Measurements from ENCODE around the gene HIF1A.
"Not testable (repeated sequence)": the region's sequence is repeated elsewhere in the genome, so short reads cannot be mapped to it uniquely, and the experiment has no call there.

Gene HIF1A

DNA sequence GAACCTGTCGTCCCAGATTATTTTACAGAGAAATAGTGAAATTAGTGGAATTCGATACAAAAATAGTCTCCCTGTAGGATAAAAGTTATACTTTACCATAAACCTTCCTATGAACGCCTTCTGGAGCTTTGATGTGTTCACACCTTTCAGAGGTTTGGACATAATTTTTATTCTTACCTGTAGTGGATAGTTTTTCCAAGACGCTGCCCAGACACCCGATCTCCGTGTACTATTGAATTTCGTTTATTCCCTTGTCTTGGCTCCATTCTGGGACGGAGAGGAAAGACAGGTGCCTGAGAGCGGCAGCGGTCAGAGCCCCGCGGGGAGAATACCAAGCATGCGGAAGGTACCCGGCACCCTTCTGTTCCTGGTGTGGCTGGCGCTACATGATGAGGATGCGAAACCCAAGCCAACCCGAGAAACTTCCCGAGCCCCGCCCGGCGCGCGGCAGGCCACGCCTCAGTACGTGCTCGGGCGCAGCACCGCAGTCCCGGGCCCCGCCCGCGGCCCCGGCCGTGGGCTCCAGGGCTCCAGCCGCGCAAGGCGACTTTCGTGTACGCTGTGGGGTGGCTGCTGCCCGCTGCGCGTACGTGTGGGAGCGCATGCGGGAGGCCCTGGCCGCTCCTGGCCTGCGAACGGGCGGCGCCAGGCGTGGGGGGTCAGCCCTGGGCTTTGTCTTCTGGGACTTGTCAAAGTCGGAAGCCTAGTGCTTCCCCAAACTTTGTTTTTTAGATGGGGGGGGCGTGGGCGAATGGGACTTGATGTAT lies 55.6 kb downstream of the HIF1A start:
- peak; percentile 68 for DNase-seq (ENCODE audit: low read depth)
- H3K4me3 ChIP-seq (ENCODE audit: low read depth, low read length): peak overlapping the region; percentile 72
- TF ChIP-seq, protein P1, sequence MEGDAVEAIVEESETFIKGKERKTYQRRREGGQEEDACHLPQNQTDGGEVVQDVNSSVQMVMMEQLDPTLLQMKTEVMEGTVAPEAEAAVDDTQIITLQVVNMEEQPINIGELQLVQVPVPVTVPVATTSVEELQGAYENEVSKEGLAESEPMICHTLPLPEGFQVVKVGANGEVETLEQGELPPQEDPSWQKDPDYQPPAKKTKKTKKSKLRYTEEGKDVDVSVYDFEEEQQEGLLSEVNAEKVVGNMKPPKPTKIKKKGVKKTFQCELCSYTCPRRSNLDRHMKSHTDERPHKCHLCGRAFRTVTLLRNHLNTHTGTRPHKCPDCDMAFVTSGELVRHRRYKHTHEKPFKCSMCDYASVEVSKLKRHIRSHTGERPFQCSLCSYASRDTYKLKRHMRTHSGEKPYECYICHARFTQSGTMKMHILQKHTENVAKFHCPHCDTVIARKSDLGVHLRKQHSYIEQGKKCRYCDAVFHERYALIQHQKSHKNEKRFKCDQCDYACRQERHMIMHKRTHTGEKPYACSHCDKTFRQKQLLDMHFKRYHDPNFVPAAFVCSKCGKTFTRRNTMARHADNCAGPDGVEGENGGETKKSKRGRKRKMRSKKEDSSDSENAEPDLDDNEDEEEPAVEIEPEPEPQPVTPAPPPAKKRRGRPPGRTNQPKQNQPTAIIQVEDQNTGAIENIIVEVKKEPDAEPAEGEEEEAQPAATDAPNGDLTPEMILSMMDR (IDR thresholded peaks at IDR 0.05; ENCODE audit: low read depth, low read length, missing control alignments): no peak

DNA sequence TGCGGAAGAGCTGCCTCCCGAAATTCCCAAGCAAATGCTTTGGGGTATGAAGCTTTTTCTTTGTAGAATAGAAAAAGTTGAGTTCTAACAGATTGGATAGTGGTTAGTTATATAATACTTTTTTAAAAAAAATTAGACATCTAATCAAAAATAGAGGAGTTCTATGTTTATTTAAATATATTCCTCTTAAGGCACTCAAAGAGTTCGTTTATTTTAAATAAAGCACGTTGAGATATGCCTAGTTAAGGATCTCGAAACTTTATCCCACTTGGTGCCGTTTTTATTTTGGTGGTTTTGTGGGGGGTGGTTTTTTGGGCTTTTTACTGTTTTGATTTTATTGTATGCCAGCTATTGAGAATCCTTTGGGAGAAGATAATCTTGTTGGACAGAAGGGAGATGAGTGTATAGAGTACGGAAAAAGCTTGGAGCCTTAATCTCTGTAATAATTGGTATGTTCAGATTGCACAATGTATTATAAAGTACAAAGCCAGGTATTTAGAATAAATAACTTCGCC lies 56.2 kb downstream of the HIF1A start:
- H3K4me3 ChIP-seq (ENCODE audit: low read depth, low read length): peak overlapping the region; percentile 72
- TF ChIP-seq, protein P1 (IDR thresholded peaks at IDR 0.05; ENCODE audit: low read depth, low read length, missing control alignments): no peak
- no peak for DNase-seq (ENCODE audit: low read depth)

DNA sequence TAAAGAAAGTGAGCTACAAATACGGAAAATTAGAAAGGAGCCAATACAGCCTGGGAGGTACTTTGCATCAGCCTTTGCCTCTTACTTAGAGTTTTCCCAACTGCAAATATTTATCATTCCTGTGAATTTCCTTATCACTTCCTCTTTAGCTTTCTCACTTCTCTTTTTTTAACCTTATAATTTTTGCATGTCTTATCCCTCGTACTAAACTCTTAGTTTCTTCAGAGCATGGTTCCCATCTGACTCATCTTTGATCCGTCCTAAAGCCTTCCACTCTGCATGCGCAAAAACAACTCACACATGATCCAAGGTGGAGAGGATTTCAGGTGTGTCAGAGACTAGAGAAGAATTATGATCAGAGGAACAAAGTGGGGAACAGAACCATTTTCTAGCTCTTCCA lies 57.3 kb downstream of the HIF1A start:
- H3K4me3 ChIP-seq (ENCODE audit: low read depth, low read length): no peak overlapping the region
- no peak for DNase-seq (ENCODE audit: low read depth)
- TF ChIP-seq, protein P1 (IDR thresholded peaks at IDR 0.05; ENCODE audit: low read depth, low read length, missing control alignments): no peak

DNA sequence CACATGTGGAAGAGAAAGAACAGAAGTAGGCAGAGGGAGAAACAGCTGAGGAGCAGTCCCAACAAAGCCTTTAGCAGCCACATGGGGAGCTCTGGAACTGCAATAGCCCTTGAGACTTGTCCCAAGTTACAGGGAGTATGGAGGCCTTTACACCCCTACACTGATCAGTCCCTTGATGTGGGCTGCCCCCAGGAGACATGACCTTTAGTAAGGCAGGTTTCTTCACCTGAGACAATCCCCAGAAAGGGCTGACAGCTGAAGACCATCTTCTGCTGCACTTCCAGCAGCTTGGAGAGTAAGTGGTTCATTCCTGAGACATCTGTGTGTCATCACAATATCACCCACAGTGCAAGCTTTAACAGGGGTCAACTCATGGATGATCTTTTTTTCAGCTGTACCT lies 58.3 kb downstream of the HIF1A start:
- DNase-seq (ENCODE audit: low read depth): no peak
- TF ChIP-seq, protein P1 (IDR thresholded peaks at IDR 0.05; ENCODE audit: low read depth, low read length, missing control alignments): peak; percentile 44
- H3K4me3 ChIP-seq (ENCODE audit: low read depth, low read length): no peak overlapping the region

DNA sequence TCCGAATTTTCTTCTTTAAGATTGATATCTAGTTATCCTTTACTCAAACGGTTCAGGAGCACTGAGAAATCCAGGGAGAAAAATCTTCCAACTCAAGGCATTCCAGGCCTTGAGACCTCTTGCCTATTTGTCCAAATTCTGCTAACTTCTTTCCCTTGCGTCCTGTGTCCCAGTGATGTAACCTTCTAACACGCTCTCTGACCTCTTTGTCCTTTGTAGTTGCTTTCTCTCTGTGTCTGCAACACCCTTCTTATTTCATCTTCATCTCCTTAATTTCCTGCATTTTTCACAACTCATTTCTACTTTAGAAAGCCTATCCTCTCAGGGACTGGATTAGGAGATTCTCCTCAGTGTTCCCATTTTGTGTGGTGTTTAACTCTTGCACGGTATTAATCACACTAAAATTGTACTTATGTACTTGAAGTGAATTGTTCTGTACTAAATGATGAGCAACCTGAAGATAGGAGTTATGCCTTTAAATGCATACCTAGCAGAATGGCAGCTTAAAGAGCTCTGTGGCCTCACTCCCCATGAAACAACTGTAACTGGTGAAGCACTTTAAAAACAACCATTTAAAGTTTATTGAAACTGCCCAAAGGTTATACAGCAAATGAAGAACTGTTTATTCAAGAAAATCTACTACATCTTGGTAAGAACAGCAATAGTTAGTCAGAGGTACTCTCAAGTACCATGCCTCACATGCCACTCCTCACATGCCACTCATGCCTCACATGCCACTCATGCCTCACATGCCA lies 59.5 kb downstream of the HIF1A start:
- TF ChIP-seq, protein P1 (IDR thresholded peaks at IDR 0.05; ENCODE audit: low read depth, low read length, missing control alignments): no peak
- H3K4me3 ChIP-seq (ENCODE audit: low read depth, low read length): no peak overlapping the region
- no peak for DNase-seq (ENCODE audit: low read depth)

DNA sequence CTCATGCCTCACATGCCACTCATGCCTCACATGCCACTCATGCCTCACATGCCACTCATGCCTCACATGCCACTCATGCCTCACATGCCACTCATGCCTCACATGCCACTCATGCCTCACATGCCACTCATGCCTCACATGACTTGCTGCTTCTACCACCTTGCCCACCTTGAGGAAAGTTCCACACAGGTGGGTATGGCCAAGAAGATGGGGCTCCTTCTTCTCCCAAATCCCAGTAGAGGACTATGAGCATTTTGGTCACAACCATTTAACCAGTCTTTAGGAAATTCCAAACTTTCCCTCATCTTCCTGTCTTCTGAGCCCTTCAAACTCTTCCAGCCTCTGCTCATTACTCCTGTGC lies 60.0 kb downstream of the HIF1A start:
- not testable (repeated sequence) for H3K4me3 ChIP-seq (ENCODE audit: low read depth, low read length); DNase-seq (ENCODE audit: low read depth)

DNA sequence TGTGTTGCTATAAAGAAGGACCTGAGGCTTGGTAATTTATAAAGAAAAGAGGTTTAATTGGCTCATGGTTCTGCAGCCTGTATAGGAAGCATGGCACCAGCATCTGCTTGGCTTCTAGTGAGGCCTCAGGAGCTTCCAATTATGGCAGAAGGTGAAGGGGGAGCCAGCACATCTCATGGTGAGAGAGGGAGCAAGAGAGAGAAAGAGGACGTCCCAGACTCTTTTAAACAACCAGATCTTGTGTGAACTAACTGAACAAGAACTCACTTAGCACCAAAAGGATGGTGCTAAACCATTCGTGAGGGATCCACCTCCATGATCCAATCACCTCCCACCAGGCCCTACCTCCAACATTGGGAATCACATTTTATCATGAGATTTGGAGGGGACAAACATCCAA lies 60.8 kb downstream of the HIF1A start:
- TF ChIP-seq, protein P1 (IDR thresholded peaks at IDR 0.05; ENCODE audit: low read depth, low read length, missing control alignments): no peak
- H3K4me3 ChIP-seq (ENCODE audit: low read depth, low read length): no peak overlapping the region
- DNase-seq (ENCODE audit: low read depth): no peak

Data from GM12864 (cell line).